Stimulated activated CD8-positive, alpha-beta memory T cell treated with anti-CD3 and anti-CD28 coated beads, Interleukin-12 subunit alpha, Interleukin-12 subunit beta, amount 100 ng/mL, for 1 hour (primary cell): ENCODE results near the gene PDGFRB.
"Not testable (repeated sequence)": the region's sequence is repeated elsewhere in the genome, so short reads cannot be mapped to it uniquely, and the experiment has no call there.

ENCODE experiments used
- DNase-seq: peaks from one replicate; pipeline ENCODE4 v3.0.0-alpha.2; 2020; ENCODE audit warnings: low read depth

The PDGFRB gene

GRCh38 chr5:150114102-150114641 is 41.5 kb downstream of the PDGFRB start:
- no peak for DNase-seq

GRCh38 chr5:150113047-150113744 is 42.4 kb downstream of the PDGFRB start:
- no peak for DNase-seq

GRCh38 chr5:150112201-150113046 is 43.2 kb downstream of the PDGFRB start:
- no peak for DNase-seq

- no peak for DNase-seq
Observed at GRCh38 chr5:150111122-150111521, 44.5 kb downstream of the PDGFRB start.

GRCh38 chr5:150109921-150110320 is 45.7 kb downstream of the PDGFRB start:
- DNase-seq: no peak

- DNase-seq: no peak
Observed at GRCh38 chr5:150108711-150109514, 46.7 kb downstream of the PDGFRB start.

- DNase-seq: no peak
Observed at GRCh38 chr5:150107909-150108447, 47.7 kb downstream of the PDGFRB start.

- no peak for DNase-seq
Observed at GRCh38 chr5:150106674-150107426, 48.8 kb downstream of the PDGFRB start.

- no peak for DNase-seq
Observed at GRCh38 chr5:150105928-150106615, 49.6 kb downstream of the PDGFRB start.

- no peak for DNase-seq
Observed at GRCh38 chr5:150104550-150104870, 51.1 kb downstream of the PDGFRB start.

- no peak for DNase-seq
Observed at GRCh38 chr5:150103678-150104549, 51.7 kb downstream of the PDGFRB start.

GRCh38 chr5:150101023-150101422 is 54.6 kb downstream of the PDGFRB start:
- DNase-seq: no peak

GRCh38 chr5:150097152-150097551 is 58.5 kb downstream of the PDGFRB start:
- no peak for DNase-seq

GRCh38 chr5:150092159-150092787 is 63.4 kb downstream of the PDGFRB start:
- DNase-seq: no peak

GRCh38 chr5:150085950-150086715 is 69.5 kb downstream of the PDGFRB start, which contains the start of gene CSF1R:
CSF1R (minus strand) TSS chr5:150086554; CDS start chr5:150086427, 127 bp downstream.
- no peak for DNase-seq

- DNase-seq: no peak
Observed at GRCh38 chr5:150085191-150085912, 70.3 kb downstream of the PDGFRB start.

- not testable (repeated sequence) for DNase-seq
Observed at GRCh38 chr5:150084754-150085153, 70.9 kb downstream of the PDGFRB start.

GRCh38 chr5:150082889-150083288 is 72.8 kb downstream of the PDGFRB start:
- DNase-seq: no peak
